ENCODE results near the gene AGBL5.
"Not testable (repeated sequence)": the region's sequence is repeated elsewhere in the genome, so short reads cannot be mapped to it uniquely, and the experiment has no call there.

AGBL5 gene

GRCh38 chr2:27073782-27074181, 22.3 kb downstream of the AGBL5 start:
- no peak for DNase-seq (ENCODE audit: extremely low read depth, low read depth)
- no peak for TF ChIP-seq CTCF (IDR thresholded peaks at IDR 0.05; ENCODE audit: low read depth, low read length)

- TF ChIP-seq CTCF (IDR thresholded peaks at IDR 0.05; ENCODE audit: low read depth, low read length): no peak
- no peak for DNase-seq (ENCODE audit: extremely low read depth, low read depth)
Measured at GRCh38 chr2:27074738-27075565, 23.5 kb downstream of the AGBL5 start.

GRCh38 chr2:27075566-27075871, 24.1 kb downstream of the AGBL5 start:
- not testable (repeated sequence) for DNase-seq (ENCODE audit: extremely low read depth, low read depth)

GRCh38 chr2:27076323-27076722, 24.9 kb downstream of the AGBL5 start:
- TF ChIP-seq CTCF (IDR thresholded peaks at IDR 0.05; ENCODE audit: low read depth, low read length): no peak
- DNase-seq (ENCODE audit: extremely low read depth, low read depth): no peak

GRCh38 chr2:27077231-27077630, 25.8 kb downstream of the AGBL5 start:
- DNase-seq (ENCODE audit: extremely low read depth, low read depth): no peak
- no peak for TF ChIP-seq CTCF (IDR thresholded peaks at IDR 0.05; ENCODE audit: low read depth, low read length)

- TF ChIP-seq CTCF (IDR thresholded peaks at IDR 0.05; ENCODE audit: low read depth, low read length): peak; percentile 2; the same call in 1 of the 2 replicates
- DNase-seq (ENCODE audit: extremely low read depth, low read depth): peak; percentile 93
Measured at GRCh38 chr2:27078267-27079194, 27.1 kb downstream of the AGBL5 start, which contains the start of gene EMILIN1. Gene EMILIN1 (plus strand): TSS chr2:27078615. CDS start chr2:27079066, 451 bp downstream.

- no peak for TF ChIP-seq CTCF (IDR thresholded peaks at IDR 0.05; ENCODE audit: low read depth, low read length)
- no peak for DNase-seq (ENCODE audit: extremely low read depth, low read depth)
Measured at GRCh38 chr2:27079233-27080139, 28.0 kb downstream of the AGBL5 start.
